GM15510 (cell line): ENCODE data around the gene RAB44.
A peak's percentile ranks its signal among the peaks of the same experiment; 100 is the strongest.

ENCODE experiments used
- POLR2A ChIP-seq: IDR thresholded peaks from 3 replicates; pipeline ENCODE4 v1.6.1; 2011; ENCODE audit warnings: borderline replicate concordance; ENCODE audit not compliant: insufficient read length; ENCODE audit errors: extremely low read depth

RAB44 gene

GRCh38 chr6:36662827-36663256 is 34.8 kb upstream of the RAB44 start:
- TF ChIP-seq POLR2A = no peak

- no peak for TF ChIP-seq POLR2A
Measured at GRCh38 chr6:36663504-36664446, 33.9 kb upstream of the RAB44 start.

- TF ChIP-seq POLR2A = no peak
Measured at GRCh38 chr6:36665180-36665579, 32.4 kb upstream of the RAB44 start.

GRCh38 chr6:36666287-36666686 is 31.3 kb upstream of the RAB44 start:
- no peak for TF ChIP-seq POLR2A

GRCh38 chr6:36666826-36667591 is 30.6 kb upstream of the RAB44 start:
- peak; percentile 26 for TF ChIP-seq POLR2A

GRCh38 chr6:36668591-36668990 is 29.0 kb upstream of the RAB44 start:
- no peak for TF ChIP-seq POLR2A

GRCh38 chr6:36669002-36669401 is 28.6 kb upstream of the RAB44 start:
- TF ChIP-seq POLR2A = no peak

GRCh38 chr6:36670271-36670670 is 27.4 kb upstream of the RAB44 start:
- no peak for TF ChIP-seq POLR2A

GRCh38 chr6:36671687-36672375 is 25.8 kb upstream of the RAB44 start:
- TF ChIP-seq POLR2A = no peak

GRCh38 chr6:36673882-36674281 is 23.7 kb upstream of the RAB44 start:
- TF ChIP-seq POLR2A = no peak

GRCh38 chr6:36674942-36675341 is 22.7 kb upstream of the RAB44 start:
- TF ChIP-seq POLR2A = no peak

- TF ChIP-seq POLR2A = no peak
Measured at GRCh38 chr6:36676141-36677058, 21.2 kb upstream of the RAB44 start.

GRCh38 chr6:36677059-36677749 is 20.4 kb upstream of the RAB44 start:
- no peak for TF ChIP-seq POLR2A
